ENCODE data around the gene ITGA11. TPM values are rescaled to one million over a fixed set of nuclear protein-coding genes. Genes with fewer than 3 reads are reported as not detected.
"Not testable (repeated sequence)": the region's sequence is repeated elsewhere in the genome, so short reads cannot be mapped to it uniquely, and the experiment has no call there.

ITGA11 gene
- total RNA-seq, 2 donors from 2014 or later, result 0.99 to 1.0 TPM

- 91 to 96% methylated on average over 6 to 7 of the region's 7 CpGs for WGBS, 2 donors
Observed at GRCh38 chr15:68424754-68425390, 7.1 kb downstream of the ITGA11 start.

GRCh38 chr15:68423359-68424296, 8.3 kb downstream of the ITGA11 start:
- TF ChIP-seq POLR2A (IDR thresholded peaks at IDR 0.05) (no peak), CTCF (IDR thresholded peaks at IDR 0.05) (no peak)
- Histone ChIP-seq H3K4me1 (no peaks in the 10 kb centered on the region), H3K4me3 (no peak overlapping the region), H3K27me3 (no peaks in the 10 kb centered on the region), H3K27ac (no peak overlapping the region), H3K36me3 (replicated peaks in 1 of 2; ENCODE audit: insufficient read depth in 1 of 2, low read depth in 2 of 2) (no peaks in the 10 kb centered on the region), H3K9me3 (no peaks in the 10 kb centered on the region)
- intact Hi-C loops (cut with DNase I), result no loop called here
- DNase-seq (no peak), ATAC-seq (no peak)
- WGBS, 2 donors, result 79 to 81% methylated on average over 10 of the region's 10 CpGs

More at GRCh38 chr15:68424754-68425390, 7.1 kb downstream of the ITGA11 start:
- Histone ChIP-seq H3K9me3 (no peaks in the 10 kb centered on the region), H3K36me3 (replicated peaks in 1 of 2; ENCODE audit: insufficient read depth in 1 of 2, low read depth in 2 of 2) (no peaks in the 10 kb centered on the region), H3K27ac (no peak overlapping the region), H3K4me1 (no peaks in the 10 kb centered on the region), H3K4me3 (no peak overlapping the region), H3K27me3 (no peaks in the 10 kb centered on the region)
- no peak for ATAC-seq
- TF ChIP-seq POLR2A (IDR thresholded peaks at IDR 0.05), result no peak
- no peak for TF ChIP-seq CTCF (IDR thresholded peaks at IDR 0.05)
- no peak for DNase-seq
- intact Hi-C loops (cut with DNase I), result no loop called here

GRCh38 chr15:68422403-68423145, 9.4 kb downstream of the ITGA11 start:
- DNase-seq; ATAC-seq; intact Hi-C loops (cut with DNase I); H3K27me3 ChIP-seq; H3K9me3 ChIP-seq; H3K36me3 ChIP-seq (replicated peaks in 1 of 2; ENCODE audit: insufficient read depth in 1 of 2, low read depth in 2 of 2); H3K27ac ChIP-seq; H3K4me3 ChIP-seq; H3K4me1 ChIP-seq: not testable (repeated sequence)
- 67 to 83% methylated on average over 5 of the region's 5 CpGs for WGBS, 2 donors

GRCh38 chr15:68421798-68422402, 10.1 kb downstream of the ITGA11 start:
- no peak for DNase-seq
- ATAC-seq, result no peak
- no peak overlapping the region for H3K4me3 ChIP-seq
- no peaks in the 10 kb centered on the region for H3K36me3 ChIP-seq (replicated peaks in 1 of 2; ENCODE audit: insufficient read depth in 1 of 2, low read depth in 2 of 2)
- no peaks in the 10 kb centered on the region for H3K27me3 ChIP-seq
- H3K9me3 ChIP-seq, result no peaks in the 10 kb centered on the region
- TF ChIP-seq CTCF (IDR thresholded peaks at IDR 0.05), result no peak
- TF ChIP-seq POLR2A (IDR thresholded peaks at IDR 0.05), result no peak
- WGBS, 2 donors, result 85% methylated on average over 14 of the region's 14 CpGs
- no peak overlapping the region for H3K27ac ChIP-seq
- no peaks in the 10 kb centered on the region for H3K4me1 ChIP-seq
- intact Hi-C loops (cut with DNase I), result no loop called here
